HG03039 (cell line): ENCODE results near the gene ISLR.

Experiments used
- ATAC-seq: cut with Tn5 transposase; IDR thresholded peaks from one replicate; pipeline ENCODE4 v1.9.1; 2021; ENCODE audit warnings: mild to moderate bottlenecking, moderate library complexity; ENCODE audit not compliant: unreplicated experiment

Gene ISLR

DNA sequence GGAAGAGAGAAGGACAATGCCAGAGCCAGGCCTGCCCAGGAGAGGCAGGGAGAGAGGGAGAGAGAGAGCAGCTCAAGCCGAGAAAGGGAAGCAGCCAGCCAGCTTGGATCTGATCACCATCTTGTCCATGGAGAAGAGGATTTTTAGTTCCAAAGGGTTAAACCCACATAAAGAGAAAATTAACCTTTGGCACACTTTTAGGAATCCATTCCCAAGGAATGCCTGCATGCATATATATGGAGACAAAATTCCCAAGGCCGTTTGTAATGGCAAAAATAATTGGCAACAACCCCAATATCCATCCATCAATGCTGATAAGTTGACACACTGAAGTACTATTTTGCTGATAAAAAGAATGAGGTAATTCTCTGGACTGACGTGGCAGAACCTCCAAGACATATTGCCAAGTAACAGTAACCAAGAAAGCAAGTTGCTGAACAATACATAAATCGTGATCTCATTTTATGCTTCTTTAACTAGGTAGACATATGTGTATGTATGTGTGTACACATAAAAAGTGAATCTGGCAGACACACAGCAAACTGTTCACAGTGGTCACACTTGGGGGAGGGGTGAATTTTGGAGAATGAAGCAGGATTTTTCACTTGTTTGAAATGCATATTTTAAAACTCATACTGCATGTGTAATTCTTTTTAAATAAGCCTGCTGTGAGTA lies 36.6 kb downstream of the ISLR start:
- no peak for ATAC-seq

DNA sequence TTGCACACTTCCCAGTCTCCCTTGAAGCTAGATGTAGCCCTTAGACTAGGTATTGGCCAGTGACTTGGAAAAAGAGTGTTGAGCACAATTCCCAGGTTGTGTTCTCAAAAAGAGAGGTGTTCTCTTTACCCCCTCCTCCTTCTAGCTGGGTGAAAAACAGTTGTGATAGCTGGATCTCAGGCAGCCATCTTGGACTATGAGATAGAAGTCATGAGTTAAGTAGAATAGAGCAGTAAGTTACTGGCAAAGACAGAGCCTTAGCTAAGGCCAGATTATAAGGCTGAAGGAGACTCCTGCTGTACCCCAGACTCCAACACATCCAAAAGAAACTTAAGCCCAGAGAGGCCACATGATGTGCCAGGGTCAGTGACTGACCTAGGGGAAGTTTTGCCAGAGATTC lies 37.2 kb downstream of the ISLR start:
- ATAC-seq, result no peak

DNA sequence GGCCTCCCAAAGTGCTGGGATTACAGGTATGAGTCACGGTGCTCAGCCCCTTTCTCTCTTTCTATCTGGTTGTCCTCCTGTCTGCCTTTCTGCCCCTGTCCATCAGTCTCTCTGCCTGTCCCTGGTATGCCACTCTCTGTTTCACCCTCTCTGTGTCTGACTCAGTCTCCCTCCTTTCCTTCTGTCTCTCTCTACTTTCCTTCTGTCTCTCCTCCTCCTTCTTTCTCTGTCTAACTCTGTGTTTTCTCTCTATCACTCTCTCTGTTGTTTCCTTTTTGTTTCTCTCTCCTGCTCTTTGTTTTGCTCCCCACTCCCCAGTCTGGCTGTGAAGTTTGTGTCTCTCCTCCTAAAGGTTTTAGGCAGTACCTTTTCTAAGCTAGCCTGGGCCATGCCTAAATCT lies 38.1 kb downstream of the ISLR start:
- no peak for ATAC-seq

DNA sequence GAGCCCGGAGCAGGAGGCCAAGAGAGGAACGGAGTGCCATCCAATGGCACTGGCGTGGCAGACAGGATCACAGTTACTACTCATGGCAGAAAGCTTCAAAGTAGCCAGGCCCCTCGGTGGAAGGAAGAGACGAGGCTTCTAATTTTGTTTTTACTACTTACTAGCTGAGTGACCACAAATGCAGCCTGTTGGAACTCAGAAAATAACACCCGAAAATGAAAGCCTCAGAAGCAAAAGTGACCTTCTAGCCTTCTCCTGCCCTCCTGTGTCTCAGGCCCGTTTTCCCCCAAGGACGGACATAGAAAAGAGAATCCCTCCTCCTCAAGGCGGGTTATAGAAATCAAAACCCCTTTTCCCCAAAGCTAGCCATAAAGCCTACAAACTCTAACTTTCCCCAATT lies 39.0 kb downstream of the ISLR start:
- ATAC-seq, result no peak

DNA sequence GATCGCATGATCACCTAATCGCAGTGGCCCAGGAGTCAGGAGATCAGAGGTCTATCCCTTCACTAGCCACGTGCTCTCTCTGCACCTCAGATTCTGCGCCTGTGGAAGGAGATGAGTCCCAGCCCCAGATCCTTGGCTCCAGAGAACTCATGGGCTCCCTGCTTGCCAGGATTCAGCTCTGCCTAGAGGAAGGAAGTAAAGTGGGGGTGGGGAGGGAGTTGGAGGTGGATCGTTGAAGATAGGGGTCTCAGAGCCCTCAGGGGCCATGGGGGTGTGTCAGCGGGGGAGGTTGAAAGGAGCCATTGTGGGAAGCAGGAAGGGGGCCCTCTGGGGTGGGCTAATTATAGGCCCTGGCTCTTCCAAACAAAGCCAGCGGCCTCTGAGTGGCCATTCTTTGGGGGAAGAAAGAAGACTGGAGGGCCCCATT lies 40.4 kb downstream of the ISLR start:
- no peak for ATAC-seq

DNA sequence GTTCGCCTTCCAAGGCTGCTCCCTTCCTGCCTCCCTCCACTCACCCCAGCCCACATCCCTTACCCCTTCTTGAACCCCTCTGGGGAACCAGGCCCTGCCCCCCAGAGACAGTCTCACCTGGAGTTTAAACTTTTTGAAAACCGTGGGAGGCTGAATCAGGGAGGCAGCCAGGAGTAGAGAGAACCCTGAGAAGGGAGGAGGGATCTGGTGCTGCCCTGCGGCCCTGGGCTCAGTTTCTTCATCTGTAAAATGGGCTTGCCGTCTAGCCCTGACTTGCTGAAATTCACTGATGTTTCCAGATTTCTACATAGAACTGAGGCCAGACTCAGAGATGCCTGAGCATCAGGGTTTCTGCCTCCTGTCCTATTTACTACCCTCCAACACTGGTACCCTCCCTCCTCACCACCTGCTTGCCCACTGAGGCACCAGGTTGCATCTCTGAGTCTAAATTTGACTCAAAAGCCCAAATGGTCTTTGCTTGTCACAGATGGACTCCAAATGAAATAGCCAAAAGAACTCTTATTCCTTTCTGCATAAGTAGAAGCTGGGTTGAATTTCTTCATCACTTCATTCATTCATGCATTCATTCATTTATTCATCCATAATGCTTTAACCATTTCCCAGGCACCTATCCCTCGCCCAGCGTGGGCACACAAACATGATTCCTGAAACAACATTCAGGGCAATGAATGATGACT lies 41.0 kb downstream of the ISLR start:
- no peak for ATAC-seq

DNA sequence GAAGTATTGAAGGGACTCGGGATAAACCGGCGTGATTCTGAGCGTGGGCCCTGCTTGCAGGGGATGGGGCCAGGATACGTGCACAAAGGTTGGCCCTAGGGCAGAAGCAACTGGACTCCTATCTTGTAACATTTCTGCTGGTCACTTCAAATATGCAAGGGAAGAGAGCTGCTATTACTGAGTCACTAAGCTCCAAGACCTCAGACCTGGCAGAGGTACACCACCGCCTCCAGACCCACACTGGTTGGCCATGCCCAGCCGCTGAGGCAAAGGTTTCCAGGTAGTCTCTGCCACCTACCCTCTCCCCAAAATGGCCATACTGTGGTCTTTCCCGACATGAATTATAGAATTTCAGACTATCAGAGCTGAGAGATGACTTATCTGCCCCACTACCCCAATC lies 42.4 kb downstream of the ISLR start:
- no peak for ATAC-seq

DNA sequence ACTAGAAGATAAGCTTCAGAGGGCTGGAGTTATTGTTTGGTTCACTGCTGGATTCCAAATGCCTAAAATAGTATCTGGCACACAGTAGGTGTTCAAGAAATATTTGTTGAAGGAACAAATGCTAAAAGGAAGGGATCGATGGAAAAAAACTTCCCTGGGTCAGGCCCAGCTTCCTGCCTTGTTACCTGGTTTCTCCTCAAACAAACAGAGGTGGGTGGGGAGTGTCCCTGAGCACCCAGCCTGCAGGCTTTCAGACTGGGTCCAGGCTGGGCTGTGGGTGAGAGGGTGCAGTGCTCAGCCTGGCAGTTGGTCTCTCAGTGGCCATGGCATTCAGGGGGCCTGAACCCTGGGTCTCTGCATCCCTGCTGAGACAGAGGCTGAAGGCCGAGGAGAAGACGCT lies 43.4 kb downstream of the ISLR start:
- ATAC-seq, result no peak

DNA sequence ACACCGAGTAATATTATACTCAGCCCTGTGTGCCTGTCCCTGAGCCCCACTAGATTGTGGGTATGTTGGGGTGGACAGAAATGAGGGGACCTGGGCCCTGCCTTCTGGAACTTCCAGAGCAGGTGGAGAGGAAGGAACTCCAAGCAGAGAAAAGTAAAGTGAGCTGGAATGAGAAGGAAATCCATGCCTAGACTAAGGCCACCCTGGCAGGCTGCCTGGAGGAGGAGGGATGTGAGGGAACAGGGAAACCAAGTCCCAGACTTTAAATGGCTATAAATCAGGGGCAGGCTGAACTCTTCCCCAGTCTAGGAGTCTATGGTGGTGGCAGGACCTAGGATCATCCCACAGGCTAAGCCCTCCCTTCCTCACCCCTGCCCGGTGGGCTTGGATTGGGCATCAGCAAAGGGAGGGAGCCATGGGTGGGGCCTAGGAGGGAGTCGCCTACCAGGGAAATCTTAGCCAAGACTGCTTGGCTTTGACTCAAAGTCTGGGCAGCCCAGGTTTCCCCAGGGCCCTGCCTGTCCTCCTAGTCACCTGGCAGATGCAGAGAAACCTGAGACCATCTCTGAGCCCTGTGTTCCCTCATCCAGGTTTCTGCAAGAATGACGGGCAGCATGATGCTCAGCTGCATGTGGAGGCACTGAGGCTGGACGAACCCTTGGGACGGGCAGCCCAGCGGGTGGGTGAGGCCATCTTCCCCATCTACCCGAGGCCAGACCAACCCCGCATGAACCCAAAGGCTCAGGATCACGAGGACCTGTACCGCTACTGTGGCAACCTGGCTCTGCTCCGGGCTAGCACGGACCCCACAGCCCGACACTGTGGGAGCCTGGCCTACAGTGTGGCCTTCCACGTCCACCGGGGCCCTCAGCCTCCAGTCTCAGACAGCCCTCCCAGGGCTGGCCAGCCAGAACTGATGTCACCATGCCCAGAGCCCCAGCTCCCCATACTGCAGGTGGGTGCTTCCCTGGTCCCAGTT lies 44.7 kb downstream of the ISLR start:
- no peak for ATAC-seq

DNA sequence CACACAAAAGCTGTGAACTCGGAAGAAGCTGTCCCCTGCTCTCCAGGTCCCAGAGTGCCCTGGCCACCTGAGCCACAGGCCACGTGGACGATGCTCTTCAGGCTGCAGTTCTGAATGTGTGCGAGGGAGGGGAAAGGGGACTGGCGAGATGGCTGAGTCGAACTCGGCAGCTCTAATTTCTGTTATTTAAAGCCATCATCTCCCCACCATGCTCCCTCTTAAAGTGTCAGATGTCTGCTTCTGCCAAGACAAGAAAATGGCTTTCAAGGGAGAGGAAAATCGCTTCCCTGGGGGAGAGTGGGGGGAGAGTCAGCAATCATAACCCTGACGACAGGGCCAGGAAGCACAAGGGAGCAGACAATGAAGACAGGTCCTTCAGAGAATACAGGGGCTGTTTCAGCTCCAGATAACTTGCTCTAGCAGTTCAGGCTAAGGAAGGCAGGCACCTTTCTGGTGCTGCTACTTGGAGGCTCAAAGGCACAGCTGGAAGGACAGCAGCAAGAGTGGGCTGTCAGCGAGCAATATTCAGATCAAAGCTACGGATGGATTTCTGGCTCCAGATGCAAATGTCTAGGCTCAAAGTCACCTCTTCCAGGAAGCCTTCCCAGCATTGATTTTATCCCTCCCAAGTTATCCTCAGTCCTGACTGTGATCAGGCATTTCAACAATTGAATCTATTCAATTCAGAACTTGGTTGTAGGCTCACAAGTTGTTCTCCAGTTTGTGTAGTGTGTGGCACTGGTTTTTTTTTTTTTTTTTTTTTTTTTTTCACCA lies 47.2 kb downstream of the ISLR start:
- ATAC-seq, result no peak

DNA sequence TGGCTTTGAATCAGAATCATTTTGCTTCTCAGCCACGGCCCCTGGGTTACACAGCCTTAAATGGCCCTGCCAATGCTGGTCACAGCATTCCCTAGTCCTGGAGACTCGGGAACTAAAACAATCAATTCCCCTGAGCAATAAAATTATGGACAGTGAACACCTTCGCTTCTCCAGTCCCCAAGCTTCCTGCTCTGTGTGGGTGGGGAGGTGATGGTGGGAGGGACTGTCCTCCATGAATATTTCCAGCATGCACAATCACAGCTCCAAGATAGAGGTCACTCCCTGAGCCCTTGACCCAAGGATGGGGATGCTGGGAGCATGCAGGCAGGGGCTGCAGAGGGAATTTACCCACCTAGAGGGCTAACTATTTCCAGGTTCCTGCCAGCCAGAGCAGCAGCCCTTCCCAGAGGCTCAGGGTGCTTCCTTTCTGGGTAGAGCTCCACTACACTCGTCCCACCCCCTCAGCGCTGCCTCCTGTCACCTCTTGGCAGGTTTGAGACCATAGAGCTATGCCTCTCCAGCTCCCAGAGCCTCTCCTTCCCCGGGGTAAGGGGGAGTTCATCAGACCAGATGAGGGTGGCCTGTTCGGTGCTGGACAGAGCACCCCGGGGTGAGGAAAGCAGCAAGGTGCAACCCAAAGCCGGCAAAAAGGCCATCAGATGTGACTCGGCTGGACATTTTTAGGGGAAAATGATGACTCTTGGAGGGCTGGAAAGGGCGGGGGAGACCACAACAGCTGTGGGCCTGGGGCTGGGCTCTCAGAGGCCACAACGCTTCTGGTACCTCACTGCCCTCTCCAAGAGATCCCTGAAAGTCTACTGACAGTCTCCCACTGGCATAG lies 48.1 kb downstream of the ISLR start:
- ATAC-seq, result no peak

DNA sequence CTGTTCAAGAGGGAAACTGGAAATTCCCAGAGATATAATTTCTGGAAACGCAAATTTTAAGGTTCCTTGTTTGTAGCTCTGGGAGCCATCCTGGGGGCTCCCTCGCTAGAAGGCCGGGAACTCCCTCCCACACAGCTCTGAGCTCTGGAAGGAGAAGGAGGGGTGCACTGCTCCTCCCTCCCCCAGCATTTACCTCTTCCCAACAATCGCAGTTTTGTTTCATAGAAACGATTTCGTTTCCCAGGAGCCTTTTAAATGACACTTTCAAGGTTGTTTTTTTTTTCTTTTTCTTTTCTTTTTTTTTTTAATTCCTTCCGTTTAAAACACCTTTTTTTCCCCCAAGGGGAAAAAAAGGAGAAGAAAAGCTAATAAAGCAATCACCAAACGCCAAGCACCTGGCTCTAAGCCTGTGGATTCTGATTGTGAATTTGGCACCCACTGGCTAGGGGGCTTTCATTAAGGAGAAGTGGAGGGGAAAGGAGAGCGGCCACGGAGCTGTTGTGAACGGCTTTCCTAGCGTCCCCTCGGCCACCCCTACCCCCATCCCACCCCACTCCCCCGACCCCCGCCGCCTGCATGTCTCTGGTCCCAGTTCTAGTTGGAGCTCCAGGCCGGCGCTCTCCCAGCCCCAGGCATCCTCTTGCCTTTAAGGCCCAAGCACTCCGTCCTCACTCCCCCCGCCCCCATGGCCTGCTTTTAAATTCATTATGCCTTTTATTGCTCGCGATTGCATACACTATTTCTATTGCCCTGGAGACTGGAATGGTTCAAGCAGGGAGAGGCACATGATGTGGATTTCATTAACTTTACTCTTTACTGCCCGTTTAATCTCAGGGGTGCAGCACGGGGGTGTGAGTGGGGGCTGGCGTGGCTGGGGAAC lies 49.0 kb downstream of the ISLR start:
- no peak for ATAC-seq

DNA sequence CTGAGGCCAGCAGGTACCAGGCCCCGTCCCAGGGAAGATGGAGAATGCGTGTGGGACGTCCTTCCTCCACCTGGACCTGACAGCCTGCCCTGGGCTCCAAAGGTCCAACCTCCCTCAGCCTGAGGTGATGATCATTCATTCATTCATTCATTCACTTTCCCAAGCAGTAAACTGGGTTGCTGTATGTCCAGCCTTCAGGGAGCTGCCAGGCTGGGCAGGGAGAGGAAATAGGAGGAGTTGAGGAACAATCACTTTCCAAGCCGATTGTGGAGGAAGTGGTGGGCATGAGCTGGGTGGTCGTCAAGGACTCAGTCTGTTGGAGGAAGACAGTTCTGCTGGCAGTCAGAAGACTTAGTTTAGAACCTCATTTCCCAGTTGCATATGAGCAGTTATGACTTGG lies 52.4 kb downstream of the ISLR start:
- ATAC-seq, result no peak
